ENCODE data around the gene SLC44A4. TPM values are rescaled to one million over a fixed set of nuclear protein-coding genes. Genes with fewer than 3 reads are reported as not detected.

Gene SLC44A4
- total and polyA plus RNA-seq, 2 of the 8 experiments (the other 6 are each of a cell fraction or from before 2014, with no cell fraction given): 4.8 to 7.0 TPM

GRCh38 chr6:31908791-31909190 is 30.0 kb upstream of the SLC44A4 start:
- H3K36me3 ChIP-seq (ENCODE audit: control insufficient read depth in 2 of 4, insufficient read depth in 4 of 4, low read length in 3 of 4): no peaks in the 10 kb centered on the region
- no peaks in the 10 kb centered on the region for H3K23me2 ChIP-seq (ENCODE audit: low read depth, low read length)
- H3K4ac ChIP-seq (replicated peaks; ENCODE audit: insufficient read length, low read depth, low read length): no peak overlapping the region
- H3K79me2 ChIP-seq (ENCODE audit: control insufficient read depth in 1 of 2, insufficient read depth in 2 of 2, low read length in 2 of 2): no peaks in the 10 kb centered on the region
- peaks cover 0 to 9% (median 5%) of the 10 kb centered on the region in 4 experiments; a peak in 3 of 7 replicates for H3K4me1 ChIP-seq (replicated peaks in 1 of 4; ENCODE audit: control insufficient read depth in 3 of 4, insufficient read depth in 4 of 4, low read length in 3 of 4)
- CTCF ChIA-PET (ENCODE audit: partially characterized antibody): interaction anchor here (0.7 to 1.5 kb wide), 4 partner anchors 12 to 136 kb away, joined by 3 to 5 read pairs (median 3); partner anchors contain the start of gene NEU1
- H4K91ac ChIP-seq (replicated peaks; ENCODE audit: insufficient read length, low read length): no peak overlapping the region
- H2BK20ac ChIP-seq (ENCODE audit: low read length): no peak overlapping the region
- H3K79me1 ChIP-seq (ENCODE audit: low read depth, low read length): no peaks in the 10 kb centered on the region
- no peak overlapping the region for H2BK120ac ChIP-seq (replicated peaks; ENCODE audit: low read depth, low read length)
- H3K27me3 ChIP-seq (replicated peaks in 1 of 4; ENCODE audit: control insufficient read depth in 3 of 4, extremely low read depth in 1 of 4, insufficient read depth in 3 of 4, low read length in 3 of 4): no peaks in the 10 kb centered on the region
- H2AFZ ChIP-seq (ENCODE audit: low read length): no peak overlapping the region
- H2BK15ac ChIP-seq (ENCODE audit: low read length): no peak overlapping the region
- no peaks in the 10 kb centered on the region for H4K20me1 ChIP-seq (replicated peaks in 1 of 2; ENCODE audit: control insufficient read depth in 1 of 2, insufficient read depth in 2 of 2, low read length in 2 of 2)
- no peak overlapping the region for H3K4me2 ChIP-seq (ENCODE audit: insufficient read depth in 1 of 2, low read depth in 2 of 2, low read length in 2 of 2)
- H2BK12ac ChIP-seq (ENCODE audit: low read depth, low read length): no peak overlapping the region
- H3K56ac ChIP-seq (replicated peaks; ENCODE audit: insufficient read length, low read depth, low read length): no peak overlapping the region
- POLR2A ChIA-PET (ENCODE audit: partially characterized antibody): interaction anchor here (0.6 to 1.7 kb wide), 6 partner anchors 11 to 192 kb away, joined by 3 to 6 read pairs (median 4); partner anchors contain the start of gene EHMT2
- no peak overlapping the region for H4K8ac ChIP-seq (ENCODE audit: extremely low read depth, insufficient read depth, low read length)
- H3K18ac ChIP-seq (ENCODE audit: extremely low read depth, low read length): no peak overlapping the region
- H3K23ac ChIP-seq (ENCODE audit: insufficient read length): no peak overlapping the region
- H2AK5ac ChIP-seq (ENCODE audit: low read depth, low read length): no peak overlapping the region
- H3K27ac ChIP-seq (ENCODE audit: low read depth, low read length): no peak overlapping the region
- no peaks in the 10 kb centered on the region for H3K9me3 ChIP-seq (ENCODE audit: insufficient read depth in 2 of 2, low read depth in 1 of 2, low read length in 1 of 2)
- WGBS, 2 experiments (ENCODE audit: extremely low coverage in 1 of 2, insufficient coverage in 1 of 2, insufficient read length in 1 of 2, insufficient replicate concordance in 2 of 2, low coverage in 1 of 2, low lambda C conversion rate in 2 of 2, missing lambda C conversion rate in 1 of 2): 86% methylated on average over 4 of the region's 4 CpGs; no CpG with 5 or more reads in 1 of the 2 experiments
- no peak overlapping the region for H3K9ac ChIP-seq (replicated peaks in 1 of 4; ENCODE audit: extremely low read depth in 1 of 4, low read depth in 3 of 4, low read length in 3 of 4)
- no peak overlapping the region for H3K14ac ChIP-seq (ENCODE audit: insufficient read length)
- DNase-seq (ENCODE audit: low read depth in 1 of 2, low spot score in 2 of 2) (no peak), FAIRE-seq (no peak)
- no peak overlapping the region for H3K4me3 ChIP-seq (ENCODE audit: extremely low read depth in 1 of 4, insufficient read depth in 2 of 4, low read depth in 3 of 4, low read length in 4 of 4)
- H4K5ac ChIP-seq (ENCODE audit: insufficient read length, low read depth, low read length): no peak overlapping the region
- no peak overlapping the region for H2BK5ac ChIP-seq (ENCODE audit: low read depth, low read length)
- TF ChIP-seq RNF2 (IDR thresholded peaks at IDR 0.05; ENCODE audit: borderline replicate concordance, low read depth, low read length, missing control alignments, poor library complexity, severe bottlenecking): no peak
- TF ChIP-seq JUND (IDR thresholded peaks at IDR 0.05; ENCODE audit: low read length): no peak
- TF ChIP-seq BRCA1 (IDR thresholded peaks at IDR 0.05; ENCODE audit: low read depth, low read length): no peak
- TF ChIP-seq NANOG (IDR thresholded peaks at IDR 0.05; ENCODE audit: insufficient read depth, low read depth, low read length, poor library complexity, severe bottlenecking): no peak
- TF ChIP-seq ATF2 (IDR thresholded peaks at IDR 0.05; ENCODE audit: low read length): no peak
- no peak for TF ChIP-seq RFX5 (IDR thresholded peaks at IDR 0.05; ENCODE audit: borderline replicate concordance, low read depth, low read length)
- TF ChIP-seq KDM5A (IDR thresholded peaks at IDR 0.05; ENCODE audit: low read length): no peak
- no peak for TF ChIP-seq SRF (IDR thresholded peaks at IDR 0.05; ENCODE audit: low read depth, low read length)
- TF ChIP-seq CHD1 (IDR thresholded peaks at IDR 0.05; ENCODE audit: low read depth, low read length): no peak
- no peak for TF ChIP-seq SIRT6 (IDR thresholded peaks at IDR 0.05; ENCODE audit: low read length)
- no peak for TF ChIP-seq PHF8 (conservative IDR thresholded peaks at IDR 0.05; ENCODE audit: low read depth, low read length)
- TF ChIP-seq EP300 (IDR thresholded peaks at IDR 0.05; ENCODE audit: borderline replicate concordance in 1 of 2, low read depth in 2 of 2, low read length in 2 of 2): no peak
- no peak for TF ChIP-seq POLR2A (IDR thresholded peaks at IDR 0.05; ENCODE audit: control extremely low read depth in 1 of 2, low read depth in 2 of 2, low read length in 2 of 2)

Data from H1 (cell line).